ENCODE results near the gene OR8J1. TPM values are rescaled to one million over a fixed set of nuclear protein-coding genes. Genes with fewer than 3 reads are reported as not detected.

The OR8J1 gene
- total RNA-seq: not detected in 2 replicates

- FAIRE-seq: no peak
- Histone ChIP-seq H3K4me3 (ENCODE audit: low read depth, low read length) (no peak within 1 kb of the TSS), H3K36me3 (ENCODE audit: control insufficient read depth, insufficient read depth, low read length) (no peaks in the 10 kb centered on the region), H3K27me3 (ENCODE audit: control insufficient read depth, insufficient read depth, low read length) (no peaks in the 10 kb centered on the region)
- no peak for TF ChIP-seq CTCF (IDR thresholded peaks at IDR 0.05; ENCODE audit: insufficient read depth, low read length, severe bottlenecking)
- no peak for DNase-seq (ENCODE audit: low read depth)
Measured at GRCh38 chr11:56353991-56354390, at the start of gene OR8J1. OR8J1 (plus strand) TSS chr11:56354291; CDS start chr11:56360247, 5,956 bp downstream.

GRCh38 chr11:56307836-56308235 lies 46.3 kb upstream of the OR8J1 start:
- no peaks in the 10 kb centered on the region for H3K27me3 ChIP-seq (ENCODE audit: control insufficient read depth, insufficient read depth, low read length)
- no peaks in the 10 kb centered on the region for H3K36me3 ChIP-seq (ENCODE audit: control insufficient read depth, insufficient read depth, low read length)
- DNase-seq (ENCODE audit: low read depth): no peak
- no peak for TF ChIP-seq CTCF (IDR thresholded peaks at IDR 0.05; ENCODE audit: insufficient read depth, low read length, severe bottlenecking)
- no peak for FAIRE-seq
- H3K4me3 ChIP-seq (ENCODE audit: low read depth, low read length): no peak overlapping the region

GRCh38 chr11:56314844-56315243 lies 39.2 kb upstream of the OR8J1 start, which contains the start of gene OR8K3:
OR8K3 (plus strand) TSS chr11:56315144; CDS start chr11:56318307, 3,163 bp downstream.
- H3K4me3 ChIP-seq (ENCODE audit: low read depth, low read length): no peak within 1 kb of the TSS
- no peak for DNase-seq (ENCODE audit: low read depth)
- H3K27me3 ChIP-seq (ENCODE audit: control insufficient read depth, insufficient read depth, low read length): no peaks in the 10 kb centered on the region
- H3K36me3 ChIP-seq (ENCODE audit: control insufficient read depth, insufficient read depth, low read length): no peaks in the 10 kb centered on the region
- no peak for FAIRE-seq
- no peak for TF ChIP-seq CTCF (IDR thresholded peaks at IDR 0.05; ENCODE audit: insufficient read depth, low read length, severe bottlenecking)

GRCh38 chr11:56331861-56332491 lies 22.1 kb upstream of the OR8J1 start:
- FAIRE-seq: no peak
- no peak for TF ChIP-seq CTCF (IDR thresholded peaks at IDR 0.05; ENCODE audit: insufficient read depth, low read length, severe bottlenecking)
- H3K27me3 ChIP-seq (ENCODE audit: control insufficient read depth, insufficient read depth, low read length): no peaks in the 10 kb centered on the region

GRCh38 chr11:56333156-56333555 lies 20.9 kb upstream of the OR8J1 start:
- H3K4me3 ChIP-seq (ENCODE audit: low read depth, low read length): no peak overlapping the region
- TF ChIP-seq CTCF (IDR thresholded peaks at IDR 0.05; ENCODE audit: insufficient read depth, low read length, severe bottlenecking): no peak
- DNase-seq (ENCODE audit: low read depth) (no peak), FAIRE-seq (no peak)
- H3K36me3 ChIP-seq (ENCODE audit: control insufficient read depth, insufficient read depth, low read length): no peaks in the 10 kb centered on the region
- no peaks in the 10 kb centered on the region for H3K27me3 ChIP-seq (ENCODE audit: control insufficient read depth, insufficient read depth, low read length)

More at GRCh38 chr11:56331861-56332491, 22.1 kb upstream of the OR8J1 start:
- no peak for DNase-seq (ENCODE audit: low read depth)
- no peaks in the 10 kb centered on the region for H3K36me3 ChIP-seq (ENCODE audit: control insufficient read depth, insufficient read depth, low read length)
- no peak overlapping the region for H3K4me3 ChIP-seq (ENCODE audit: low read depth, low read length)

GRCh38 chr11:56340289-56340688 lies 13.8 kb upstream of the OR8J1 start:
- DNase-seq (ENCODE audit: low read depth) (no peak), FAIRE-seq (no peak)
- Histone ChIP-seq H3K4me3 (ENCODE audit: low read depth, low read length) (no peak overlapping the region), H3K36me3 (ENCODE audit: control insufficient read depth, insufficient read depth, low read length) (no peaks in the 10 kb centered on the region), H3K27me3 (ENCODE audit: control insufficient read depth, insufficient read depth, low read length) (no peaks in the 10 kb centered on the region)
- no peak for TF ChIP-seq CTCF (IDR thresholded peaks at IDR 0.05; ENCODE audit: insufficient read depth, low read length, severe bottlenecking)
